GM13976 (cell line): Measurements from ENCODE around the gene PYY.
"Not testable (repeated sequence)": the region's sequence is repeated elsewhere in the genome, so short reads cannot be mapped to it uniquely, and the experiment has no call there.

Experiments
- DNase-seq: peaks from one replicate; pipeline ENCODE4 v3.0.0; 2012; ENCODE audit warnings: low spot score
- CTCF ChIP-seq: IDR thresholded peaks from 2 replicates; pipeline ENCODE4 v1.5.1; 2012; ENCODE audit warnings: borderline replicate concordance, mild to moderate bottlenecking; ENCODE audit not compliant: insufficient read depth; ENCODE audit errors: extremely low read depth, missing control alignments, control extremely low read depth
- in situ Hi-C: fragments of 300-500 bp; cut with MboI; formaldehyde crosslinking; loops from one replicate; pipeline ENCODE4 v1.12.0; 2022; ENCODE audit warnings: low sequenced_read_pairs, mixed read lengths, inconsistent platforms; ENCODE audit not compliant: unreplicated experiment

PYY gene

GRCh38 chr17:43946781-43947180 lies 7.0 kb downstream of the PYY start:
- no peak for TF ChIP-seq CTCF
- DNase-seq, result no peak
- in situ Hi-C loops, result loop anchor here (10.0 to 25.0 kb wide), 2 partner anchors 48 to 216 kb away; partner anchors contain the start of gene ASB16

- in situ Hi-C loops, result loop anchor here (10.0 to 25.0 kb wide), 2 partner anchors 50 to 217 kb away; partner anchors contain the start of gene ASB16
Measured at GRCh38 chr17:43945074-43945829, 8.5 kb downstream of the PYY start.

GRCh38 chr17:43942051-43942685 lies 11.6 kb downstream of the PYY start, which contains the start of gene PPY:
PPY (minus strand) TSS chr17:43942476; CDS start chr17:43941654, 822 bp downstream.
- TF ChIP-seq CTCF, result no peak
- no peak for DNase-seq
- in situ Hi-C loops, result loop anchor here (10.0 to 25.0 kb wide), 2 partner anchors 53 to 220 kb away; partner anchors contain the start of gene ASB16

More at GRCh38 chr17:43945074-43945829, 8.5 kb downstream of the PYY start:
- DNase-seq, result no peak
- TF ChIP-seq CTCF, result no peak

- no peak for DNase-seq
- in situ Hi-C loops, result loop anchor here (10.0 to 25.0 kb wide), 2 partner anchors 54 to 222 kb away; partner anchors contain the start of gene ASB16
- TF ChIP-seq CTCF, result no peak
Measured at GRCh38 chr17:43940630-43941029, 13.1 kb downstream of the PYY start.

GRCh38 chr17:43939886-43940285 lies 13.9 kb downstream of the PYY start:
- DNase-seq, result no peak
- TF ChIP-seq CTCF, result no peak
- in situ Hi-C loops, result loop anchor here (10.0 to 25.0 kb wide), 2 partner anchors 55 to 222 kb away; partner anchors contain the start of gene ASB16

GRCh38 chr17:43939452-43939851 lies 14.3 kb downstream of the PYY start:
- in situ Hi-C loops, result loop anchor here (25.0 kb wide), 1 partner anchor 223 kb away; the partner anchor contains the start of gene ASB16
- DNase-seq, result not testable (repeated sequence)

GRCh38 chr17:43938838-43939182 lies 14.9 kb downstream of the PYY start:
- in situ Hi-C loops, result loop anchor here (25.0 kb wide), 1 partner anchor 223 kb away; the partner anchor contains the start of gene ASB16
- no peak for TF ChIP-seq CTCF

More at GRCh38 chr17:43938838-43939182, 14.9 kb downstream of the PYY start:
- no peak for DNase-seq
